ENCODE data around the gene PHACTR1. TPM values are rescaled to one million over a fixed set of nuclear protein-coding genes. Genes with fewer than 3 reads are reported as not detected.
"Not testable (repeated sequence)": the region's sequence is repeated elsewhere in the genome, so short reads cannot be mapped to it uniquely, and the experiment has no call there.

Gene PHACTR1
- total and polyA plus RNA-seq, 2 experiments from 2014 or later = 0.65 to 3.2 TPM

DNA sequence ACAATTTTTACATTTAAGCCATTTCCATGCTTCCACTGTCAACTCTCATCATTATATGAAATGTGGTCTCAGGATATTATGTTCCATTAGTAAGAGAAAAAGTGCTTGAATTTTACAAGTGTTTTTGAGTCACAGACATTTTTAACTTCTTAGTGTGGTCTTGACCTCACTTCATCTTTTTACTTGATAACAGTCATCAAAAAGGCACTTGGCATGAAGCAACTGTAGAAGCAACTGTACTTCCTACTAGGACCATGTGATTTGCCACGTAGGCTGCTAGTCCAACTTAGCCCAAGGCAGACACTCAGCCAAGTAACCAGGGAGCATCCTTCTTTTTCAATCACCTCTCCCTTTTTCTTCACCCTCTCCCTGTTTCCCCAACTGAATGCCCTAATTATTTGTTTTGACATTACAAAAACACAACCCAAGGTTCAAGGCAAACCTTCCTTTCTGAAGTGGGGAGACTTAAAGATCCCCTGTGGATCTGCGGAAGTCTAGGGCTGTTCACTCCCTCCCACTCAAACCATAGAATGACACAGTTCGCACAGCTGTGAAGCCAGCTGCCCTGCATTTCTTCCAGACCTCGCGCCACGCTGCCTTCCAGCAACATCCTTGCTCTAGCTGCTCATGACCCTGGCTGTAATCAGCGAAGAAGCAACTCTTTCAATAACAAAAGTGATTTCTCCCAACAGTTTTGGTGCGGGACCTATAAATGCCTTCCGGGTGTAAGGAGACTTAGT, 45.0 kb downstream of the PHACTR1 start:
- in situ Hi-C loops (cut with MboI) = no loop called here
- Histone ChIP-seq H2AFZ (peak overlapping the region; percentile 83), H3K79me2 (ENCODE audit: insufficient read depth) (no peaks in the 10 kb centered on the region), H3K36me3 (ENCODE audit: low read depth) (no peaks in the 10 kb centered on the region), H3K27me3 (replicated peaks; ENCODE audit: insufficient read depth) (no peaks in the 10 kb centered on the region), H3K9me3 (ENCODE audit: low read depth) (no peaks in the 10 kb centered on the region), H3K4me1 (ENCODE audit: insufficient read depth) (peaks cover 29% of the 10 kb centered on the region), H4K20me1 (ENCODE audit: insufficient read depth) (no peaks in the 10 kb centered on the region), H3K9ac (peak overlapping the region; percentile 81), H3K27ac (peak overlapping the region; percentile 94), H3K9me2 (ENCODE audit: insufficient read depth) (no peaks in the 10 kb centered on the region), H3K4me3 (peak overlapping the region; percentile 55), H3K4me2 (ENCODE audit: unreplicated experiment) (peak overlapping the region; percentile 71), H3F3A (ENCODE audit: insufficient read depth) (peaks cover 42% of the 10 kb centered on the region)
- peak; percentile 98 for DNase-seq
- TF ChIP-seq EZH2phosphoT487 (IDR thresholded peaks at IDR 0.05; ENCODE audit: insufficient read depth, low read depth) = no peak
- TF ChIP-seq EZH2 (IDR thresholded peaks at IDR 0.05; ENCODE audit: insufficient read depth, poor library complexity, severe bottlenecking) = no peak
- 12 to 16% methylated on average over 9 of the region's 9 CpGs for WGBS, 2 experiments (ENCODE audit: low coverage in 1 of 2, low lambda C conversion rate in 2 of 2, missing lambda C conversion rate in 2 of 2)

DNA sequence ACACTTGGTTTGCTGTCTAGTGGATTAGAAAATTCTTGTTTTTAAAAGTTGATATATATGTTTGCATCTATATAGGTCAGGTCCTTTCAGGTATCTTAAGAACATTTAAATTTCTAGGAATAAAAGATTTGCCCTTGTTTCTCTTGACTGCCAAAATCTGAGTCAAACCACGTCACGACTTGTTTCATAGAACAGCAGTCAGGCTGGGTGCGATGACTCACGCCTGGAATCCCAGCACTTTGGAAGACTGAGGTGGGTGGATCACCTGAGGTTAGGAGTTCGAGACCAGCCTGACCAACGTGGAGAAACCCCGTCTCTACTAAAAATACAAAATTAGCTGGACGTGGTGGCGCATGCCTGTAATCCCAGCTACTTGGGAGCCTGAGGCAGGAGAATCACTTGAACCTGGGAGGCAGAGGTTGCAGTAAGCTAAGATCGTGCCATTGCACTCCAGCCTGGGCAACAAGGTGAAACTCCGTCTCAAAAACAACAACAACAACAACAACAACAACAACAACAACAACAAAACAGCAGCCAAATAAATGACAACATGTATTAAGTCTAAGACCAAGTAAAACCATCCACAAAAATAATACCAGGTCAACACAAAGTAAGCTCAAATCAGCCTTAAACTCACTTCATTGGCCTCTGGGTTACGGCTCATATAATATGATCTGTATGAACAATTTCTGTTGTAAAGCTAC, 46.3 kb downstream of the PHACTR1 start:
- H3K9me3 ChIP-seq (ENCODE audit: low read depth); in situ Hi-C loops (cut with MboI); H2AFZ ChIP-seq; H4K20me1 ChIP-seq (ENCODE audit: insufficient read depth); H3K79me2 ChIP-seq (ENCODE audit: insufficient read depth); H3K4me3 ChIP-seq; H3K27me3 ChIP-seq (replicated peaks; ENCODE audit: insufficient read depth); H3K36me3 ChIP-seq (ENCODE audit: low read depth); H3K9me2 ChIP-seq (ENCODE audit: insufficient read depth): not testable (repeated sequence)
- peak; percentile 90 for DNase-seq
- H3F3A ChIP-seq (ENCODE audit: insufficient read depth) = peaks cover 42% of the 10 kb centered on the region
- peak overlapping the region; percentile 71 for H3K4me2 ChIP-seq (ENCODE audit: unreplicated experiment)
- peak overlapping the region; percentile 81 for H3K9ac ChIP-seq
- peak overlapping the region; percentile 94 for H3K27ac ChIP-seq
- peaks cover 29% of the 10 kb centered on the region for H3K4me1 ChIP-seq (ENCODE audit: insufficient read depth)
- WGBS, 2 experiments (ENCODE audit: low coverage in 1 of 2, low lambda C conversion rate in 2 of 2, missing lambda C conversion rate in 2 of 2) = 54 to 58% methylated on average over 12 of the region's 12 CpGs

DNA sequence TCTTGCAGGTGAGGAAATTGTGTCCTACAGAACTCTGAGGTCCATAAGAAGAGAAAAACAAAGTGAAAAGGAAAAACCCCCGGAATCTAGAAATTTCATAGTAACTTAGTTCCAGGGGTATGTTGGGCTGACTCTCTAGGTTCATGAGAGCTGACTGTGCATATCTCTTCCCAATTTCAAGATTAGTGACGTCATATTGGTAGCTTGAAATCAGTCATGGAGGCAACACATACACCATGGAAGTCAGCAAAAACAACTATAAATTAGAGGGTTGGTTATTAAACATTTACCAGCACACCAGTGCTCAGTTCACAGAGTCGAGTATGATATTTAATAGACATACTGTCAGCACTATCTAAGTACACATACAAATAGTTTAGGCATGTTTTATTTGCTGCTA, 49.8 kb downstream of the PHACTR1 start:
- H3K4me1 ChIP-seq (ENCODE audit: insufficient read depth) = peaks cover 25% of the 10 kb centered on the region
- H3F3A ChIP-seq (ENCODE audit: insufficient read depth) = peaks cover 38% of the 10 kb centered on the region
- H3K9me3 ChIP-seq (ENCODE audit: low read depth) = no peaks in the 10 kb centered on the region
- in situ Hi-C loops (cut with MboI) = no loop called here
- H2AFZ ChIP-seq = no peak overlapping the region
- H3K9me2 ChIP-seq (ENCODE audit: insufficient read depth) = no peaks in the 10 kb centered on the region
- H3K9ac ChIP-seq = no peak overlapping the region
- no peak for DNase-seq
- H3K27ac ChIP-seq = no peak overlapping the region
- no peaks in the 10 kb centered on the region for H3K36me3 ChIP-seq (ENCODE audit: low read depth)
- no peaks in the 10 kb centered on the region for H3K27me3 ChIP-seq (replicated peaks; ENCODE audit: insufficient read depth)
- no peak overlapping the region for H3K4me3 ChIP-seq
- no peaks in the 10 kb centered on the region for H4K20me1 ChIP-seq (ENCODE audit: insufficient read depth)
- no peaks in the 10 kb centered on the region for H3K79me2 ChIP-seq (ENCODE audit: insufficient read depth)
- WGBS, 2 experiments (ENCODE audit: low coverage in 1 of 2, low lambda C conversion rate in 2 of 2, missing lambda C conversion rate in 2 of 2) = 88 to 91% methylated on average over 3 of the region's 3 CpGs
- TF ChIP-seq EZH2phosphoT487 (IDR thresholded peaks at IDR 0.05; ENCODE audit: insufficient read depth, low read depth) = no peak
- no peak for TF ChIP-seq EZH2 (IDR thresholded peaks at IDR 0.05; ENCODE audit: insufficient read depth, poor library complexity, severe bottlenecking)
- H3K4me2 ChIP-seq (ENCODE audit: unreplicated experiment) = no peak overlapping the region

DNA sequence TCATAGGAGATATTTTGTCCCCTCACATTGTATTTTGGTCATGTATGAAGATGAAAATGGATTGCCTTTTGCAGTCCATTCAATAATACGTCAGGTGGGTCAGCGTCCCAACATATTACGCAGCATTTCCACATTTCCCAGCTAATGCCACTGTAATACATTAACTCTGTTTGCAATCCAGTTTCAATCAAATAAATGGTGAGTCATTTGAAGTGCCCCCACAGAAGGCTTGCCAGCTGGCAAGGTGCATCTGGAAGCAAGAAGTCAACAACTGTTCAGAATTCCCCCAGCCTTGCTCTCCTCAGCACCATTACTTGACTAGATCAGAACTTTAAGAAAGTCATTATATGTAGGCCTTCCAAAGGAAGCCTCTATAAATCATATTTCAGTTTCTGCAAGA, 50.4 kb downstream of the PHACTR1 start:
- no peaks in the 10 kb centered on the region for H3K9me2 ChIP-seq (ENCODE audit: insufficient read depth)
- H3K27me3 ChIP-seq (replicated peaks; ENCODE audit: insufficient read depth) = no peaks in the 10 kb centered on the region
- H3K27ac ChIP-seq = no peak overlapping the region
- no peaks in the 10 kb centered on the region for H3K9me3 ChIP-seq (ENCODE audit: low read depth)
- no peak for DNase-seq
- no peaks in the 10 kb centered on the region for H3K36me3 ChIP-seq (ENCODE audit: low read depth)
- in situ Hi-C loops (cut with MboI) = no loop called here
- no peaks in the 10 kb centered on the region for H4K20me1 ChIP-seq (ENCODE audit: insufficient read depth)
- no peak overlapping the region for H3K4me2 ChIP-seq (ENCODE audit: unreplicated experiment)
- H3F3A ChIP-seq (ENCODE audit: insufficient read depth) = peaks cover 33% of the 10 kb centered on the region
- no peak overlapping the region for H3K4me3 ChIP-seq
- WGBS, 2 experiments (ENCODE audit: low coverage in 1 of 2, low lambda C conversion rate in 2 of 2, missing lambda C conversion rate in 2 of 2) = 95 to 99% methylated on average over 3 of the region's 3 CpGs
- H3K79me2 ChIP-seq (ENCODE audit: insufficient read depth) = no peaks in the 10 kb centered on the region
- H3K4me1 ChIP-seq (ENCODE audit: insufficient read depth) = peaks cover 20% of the 10 kb centered on the region
- TF ChIP-seq EZH2 (IDR thresholded peaks at IDR 0.05; ENCODE audit: insufficient read depth, poor library complexity, severe bottlenecking) = no peak
- no peak for TF ChIP-seq EZH2phosphoT487 (IDR thresholded peaks at IDR 0.05; ENCODE audit: insufficient read depth, low read depth)
- no peak overlapping the region for H2AFZ ChIP-seq
- H3K9ac ChIP-seq = no peak overlapping the region

Data from GM23248 (cell line).